T-cell (primary cell): ENCODE results near the gene ACTL6B. TPM values are rescaled to one million over a fixed set of nuclear protein-coding genes. Genes with fewer than 3 reads are reported as not detected.
A peak's percentile ranks its signal among the peaks of the same experiment; 100 is the strongest.

Experiments used
- ATAC-seq, 4 experiments: fragments of 200-7000 bp in 3 of 4; fragments of 150-1000 bp in 1 of 4; cut with Tn5 transposase; replicated peaks in 1 of 4; 1 replicate in 3 of 4; 2 replicates in 1 of 4; pipeline ENCODE4 v1.10.0; 2021; ENCODE audit warnings: moderate library complexity in 3 of 4, mild to moderate bottlenecking in 2 of 4, moderate number of reproducible peaks in 1 of 4
- CTCF ChIA-PET, 2 donors: fragments of 300-600 bp; sonication (Branson Sonifier 250); formaldehyde crosslinking; loops; one replicate each; lab custom pipeline; 2022; ENCODE audit warnings: antibody characterized with exemption in 2 of 2; lab: Charles Lee
- POLR2A ChIA-PET, 2 donors: fragments of 300-600 bp; sonication (Branson Sonifier 250); formaldehyde crosslinking; loops; one replicate each; lab custom pipeline; 2022; ENCODE audit warnings: antibody characterized with exemption in 2 of 2; lab: Charles Lee
- DNase-seq, 35 experiments: peaks; one replicate each; pipeline versions ENCODE4 v3.0.0 to v3.0.0-alpha.2; 2013 to 2023
- H3K27ac ChIP-seq: one replicate; pipeline ENCODE4 v1.5.1; 2013; ENCODE audit warnings: low read length
- H3K27me3 ChIP-seq, 2 experiments: replicated peaks in 1 of 2; 1 replicate in 1 of 2; 2 replicates in 1 of 2; pipeline versions ENCODE4 v1.6.1 to v1.7.0; 2013; ENCODE audit warnings: low read length in 1 of 2, mixed read lengths in 1 of 2; ENCODE audit not compliant: control insufficient read depth in 2 of 2, insufficient read depth in 2 of 2; ENCODE audit errors: extremely low read depth in 1 of 2
- H3K36me3 ChIP-seq, 2 donors: 1 replicate in 1 of 2; 2 replicates in 1 of 2; pipeline versions ENCODE4 v1.6.1 to v1.7.0; 2013; ENCODE audit warnings: low read length in 1 of 2; ENCODE audit not compliant: control insufficient read depth in 2 of 2, insufficient read depth in 1 of 2; ENCODE audit errors: extremely low read depth in 1 of 2
- H3K4me1 ChIP-seq, 2 experiments: 1 replicate in 1 of 2; 2 replicates in 1 of 2; pipeline versions ENCODE4 v1.6.1 to v1.7.0; 2013; ENCODE audit warnings: low read length in 2 of 2, mixed read lengths in 1 of 2; ENCODE audit not compliant: insufficient read depth in 2 of 2, control insufficient read depth in 1 of 2; ENCODE audit errors: extremely low read depth in 1 of 2
- H3K4me3 ChIP-seq, 2 donors: 1 replicate in 1 of 2; 2 replicates in 1 of 2; pipeline versions ENCODE4 v1.5.1 to v1.7.0; 2013; ENCODE audit warnings: mild to moderate bottlenecking in 2 of 2, low read length in 1 of 2, moderate library complexity in 1 of 2; ENCODE audit not compliant: control insufficient read depth in 1 of 2; ENCODE audit errors: extremely low read depth in 1 of 2
- H3K9me3 ChIP-seq: 2 replicates; pipeline ENCODE4 v1.7.0; 2013
- H3K27ac Mint-ChIP-seq, 2 donors: one replicate each; pipeline ENCODE4 v1.8.0; 2020 to 2021; ENCODE audit warnings: mild to moderate bottlenecking in 2 of 2, mixed read lengths in 2 of 2
- H3K27me3 Mint-ChIP-seq, 2 donors: one replicate each; pipeline ENCODE4 v1.8.0; 2021 to 2022; ENCODE audit warnings: mixed read lengths in 2 of 2
- H3K36me3 Mint-ChIP-seq: one replicate; pipeline ENCODE4 v1.8.0; 2021; ENCODE audit warnings: mixed read lengths
- H3K4me1 Mint-ChIP-seq, 3 donors: one replicate each; pipeline ENCODE4 v1.8.0; 2020 to 2022; ENCODE audit warnings: mixed read lengths in 3 of 3, mild to moderate bottlenecking in 1 of 3
- H3K4me3 Mint-ChIP-seq, 3 donors: one replicate each; pipeline ENCODE4 v1.8.0; 2020 to 2022; ENCODE audit warnings: mild to moderate bottlenecking in 3 of 3, mixed read lengths in 3 of 3, moderate library complexity in 3 of 3
- H3K9me3 Mint-ChIP-seq, 3 donors: one replicate each; pipeline ENCODE4 v1.8.0; 2020 to 2022; ENCODE audit warnings: mixed read lengths in 3 of 3
- WGBS: methylation state at CpG from one replicate; pipeline ENCODE4 v1.1.5; 2013; ENCODE audit warnings: missing lambda C conversion rate; ENCODE audit not compliant: insufficient coverage; 5-methylcytosine and 5-hydroxymethylcytosine counted together
- total RNA-seq, 35 experiments: library from RNA in 6 of 35; stranded (reverse) in 6 of 35; fragments of 120-200 nt in 1 of 35; gene quantifications; one replicate each; pipeline versions ENCODE4 v1.2.1 to v1.2.4 and lab custom pipeline; 2013 to 2026

ACTL6B gene
- total RNA-seq, 5 donors from 2014 or later (not counting 1 experiment from before 2014, with no cell fraction given) = not detected

DNA sequence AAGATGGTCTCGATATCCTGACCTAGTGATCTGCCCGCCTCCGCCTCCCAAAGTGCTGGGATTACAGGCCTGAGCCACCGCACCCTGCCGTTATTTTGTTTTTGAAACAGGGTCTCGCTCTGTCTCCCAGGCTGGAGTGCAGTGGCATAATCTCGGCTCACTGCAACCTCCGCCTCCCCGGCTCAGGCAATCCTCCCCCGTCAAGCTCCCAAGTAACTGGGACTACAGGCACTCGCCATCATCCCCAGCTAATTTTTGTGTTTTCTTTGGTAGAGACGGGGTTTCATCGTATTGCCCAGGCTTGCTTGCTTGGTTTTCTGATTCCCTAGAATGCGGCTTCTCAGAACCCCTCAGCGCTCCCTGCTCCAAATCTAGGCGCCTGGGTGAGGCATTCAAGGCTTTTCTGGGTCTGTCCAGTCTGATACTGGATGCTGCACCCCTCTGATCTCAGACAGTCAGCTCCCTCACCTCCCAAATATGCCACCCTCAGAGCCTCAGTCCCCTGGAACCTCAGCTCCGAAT, 16.2 kb downstream of the ACTL6B start:
- ChIA-PET CTCF (no interaction called here), POLR2A (no interaction called here)
- Histone ChIP-seq H3K4me1 (peaks cover 0 to 2% of the 10 kb centered on the region in 2 experiments), H3K27ac (no peak overlapping the region), H3K27me3 (peaks cover 0 to 25% of the 10 kb centered on the region in 2 experiments), H3K36me3 (no peaks in the 10 kb centered on the region), H3K9me3 (no peaks in the 10 kb centered on the region), H3K4me3 (no peak overlapping the region)
- no peaks in the 10 kb centered on the region for H3K9me3 Mint-ChIP-seq
- 92% methylated on average over 14 of the region's 17 CpGs for WGBS
- peaks cover 3% of the 10 kb centered on the region for H3K36me3 Mint-ChIP-seq
- peaks cover 0 to 3% (median 0%) of the 10 kb centered on the region in 3 donors for H3K4me1 Mint-ChIP-seq
- no peak overlapping the region for H3K4me3 Mint-ChIP-seq
- DNase-seq (no peak), ATAC-seq (no peak)
- H3K27ac Mint-ChIP-seq = no peak overlapping the region
- H3K27me3 Mint-ChIP-seq = peaks cover 0 to 3% of the 10 kb centered on the region in 2 donors

DNA sequence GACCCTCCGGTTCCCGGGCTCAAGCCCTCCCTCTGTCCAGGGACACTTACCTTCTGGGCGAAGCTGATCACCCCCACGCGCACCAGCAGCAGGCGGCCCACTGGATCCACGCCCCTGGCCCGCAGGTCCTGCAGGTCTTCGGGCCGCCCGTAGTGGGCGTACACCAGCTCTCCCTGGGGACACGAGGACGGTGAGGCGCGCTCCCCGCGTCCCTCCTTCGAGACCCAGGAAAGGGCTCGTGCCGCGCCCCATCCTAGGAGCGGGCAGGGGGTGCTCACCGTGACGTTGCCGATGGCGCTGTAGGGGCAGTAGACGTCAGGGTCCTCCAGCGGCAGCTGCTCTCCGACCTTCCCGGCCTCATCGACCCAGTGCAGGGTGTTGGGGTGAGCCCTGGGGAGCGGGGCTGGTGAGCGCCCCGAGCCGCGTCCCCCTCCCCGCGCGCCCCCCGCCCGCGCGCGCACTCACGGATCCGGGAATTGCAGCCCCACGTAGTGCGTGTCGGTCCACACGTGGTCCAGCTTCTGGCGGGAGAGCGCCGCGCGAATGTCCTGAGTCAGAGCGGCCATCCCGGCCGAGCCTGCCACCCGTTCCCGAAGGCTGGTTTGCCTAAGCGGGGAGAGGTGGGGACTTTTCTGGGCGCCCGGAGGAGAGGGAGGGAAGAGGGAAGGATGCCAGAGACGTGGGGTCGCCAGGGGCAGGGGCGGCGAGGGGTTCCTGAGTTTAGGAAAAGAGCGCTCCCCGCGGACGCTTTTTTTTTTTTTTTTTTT, 23.1 kb downstream of the ACTL6B start:
- Histone ChIP-seq H3K27ac (no peak overlapping the region), H3K36me3 (no peaks in the 10 kb centered on the region)
- WGBS = 3% methylated on average over 69 of the region's 72 CpGs

DNA sequence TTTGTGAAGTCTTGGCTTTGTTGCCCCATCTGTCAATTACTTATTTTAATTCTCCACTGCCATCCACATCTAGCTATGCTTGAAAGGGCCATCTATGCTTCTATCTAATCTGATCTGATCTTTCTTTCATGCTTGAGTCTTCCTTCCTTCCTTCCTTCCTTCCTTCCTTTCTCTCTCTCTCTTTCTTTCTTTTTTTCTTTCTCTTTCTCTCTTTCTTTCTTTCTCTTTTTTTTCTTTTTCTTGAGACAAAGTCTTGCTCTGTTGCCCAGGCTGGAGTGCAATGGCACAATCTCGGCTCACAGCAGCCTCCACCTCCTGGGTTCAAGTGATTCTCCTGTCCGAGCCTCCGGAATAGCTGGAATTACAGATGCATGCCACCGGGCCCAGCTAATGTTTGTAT, 26.2 kb downstream of the ACTL6B start:
- ATAC-seq = no peak
- Mint-ChIP-seq H3K4me1 (peaks cover 38 to 54% (median 48%) of the 10 kb centered on the region in 3 donors), H3K27me3 (no peaks in the 10 kb centered on the region), H3K4me3 (no peak overlapping the region), H3K27ac (peak overlapping the region; percentile 11 to 28), H3K9me3 (no peaks in the 10 kb centered on the region), H3K36me3 (no peaks in the 10 kb centered on the region)
- WGBS = 90% methylated on average over 2 of the region's 4 CpGs
- Histone ChIP-seq H3K9me3 (no peaks in the 10 kb centered on the region), H3K4me3 (no peak overlapping the region), H3K27me3 (peaks cover 0 to 20% of the 10 kb centered on the region in 2 experiments), H3K36me3 (no peaks in the 10 kb centered on the region), H3K27ac (no peak overlapping the region), H3K4me1 (peaks cover 5 to 53% of the 10 kb centered on the region in 2 experiments)
- no peak for DNase-seq
- POLR2A ChIA-PET = interaction anchor here in 1 of 2 donors (0.5 kb wide), 1 partner anchor 150 kb away, joined by 5 read pairs; no protein-coding TSS in a partner anchor
- CTCF ChIA-PET = interaction anchor here (0.6 to 1.6 kb wide), 3 partner anchors 10 to 61 kb away, joined by 3 to 4 read pairs (median 3); no protein-coding TSS in a partner anchor

More for the DNA sequence above, 23.1 kb downstream of the ACTL6B start:
- Histone ChIP-seq H3K27me3 (peaks cover 0 to 25% of the 10 kb centered on the region in 2 experiments), H3K4me3 (peak overlapping the region; percentile 65 to 66), H3K4me1 (peaks cover 0 to 29% of the 10 kb centered on the region in 2 experiments), H3K9me3 (no peaks in the 10 kb centered on the region)
- ChIA-PET CTCF (interaction anchor here (0.6 to 1.2 kb wide), 11 partner anchors 15 to 988 kb away, joined by 3 to 9 read pairs (median 4); partner anchors contain the start of genes MOSPD3 (in 2 of the 2), FBXO24 (in 1 of the 2), GNB2 (in 1 of the 2) and LRCH4 (in 1 of the 2)), POLR2A (interaction anchor here in 1 of 2 donors (0.6 kb wide), 1 partner anchor 20 kb away, joined by 3 read pairs; no protein-coding TSS in a partner anchor)
- Mint-ChIP-seq H3K4me1 (peaks cover 19 to 34% (median 28%) of the 10 kb centered on the region in 3 donors), H3K36me3 (peaks cover 3% of the 10 kb centered on the region), H3K4me3 (peak overlapping the region; percentile 77 to 82 (median 80)), H3K27ac (peak overlapping the region; percentile 74 to 84), H3K27me3 (no peaks in the 10 kb centered on the region), H3K9me3 (no peaks in the 10 kb centered on the region)
- ATAC-seq = peak; percentile 72 to 80 (median 76)
- peak in 26 of 35 experiments; percentile 16 to 72 (median 42) for DNase-seq

DNA sequence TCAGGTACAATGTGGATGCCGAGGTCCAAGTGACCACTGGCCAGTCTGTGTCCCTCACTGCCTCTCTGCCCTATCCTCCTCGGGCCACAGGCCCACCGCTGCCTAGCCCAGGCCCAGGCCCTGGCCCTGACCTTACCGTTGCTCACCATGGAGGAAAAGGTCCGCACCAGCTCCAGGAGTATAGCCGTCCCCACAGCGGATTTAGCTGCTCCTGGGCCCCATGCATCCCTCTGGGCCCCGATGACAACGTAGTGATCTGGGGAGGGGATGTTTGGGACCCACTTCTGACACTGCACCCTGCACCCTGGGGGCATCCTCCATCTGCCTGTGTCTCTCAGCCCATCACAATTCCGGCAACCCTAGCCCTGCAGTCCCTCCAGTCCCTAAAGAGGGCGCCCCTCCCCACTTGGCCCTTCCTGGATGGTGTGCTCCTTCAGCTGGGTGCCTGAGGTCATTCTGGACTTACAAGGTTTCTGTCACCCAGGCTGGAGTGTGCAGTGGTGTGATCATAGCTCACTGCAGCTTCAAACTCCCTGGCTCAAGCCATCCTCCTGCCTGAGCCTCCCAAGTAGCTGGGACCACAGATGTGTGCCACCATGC, 27.0 kb downstream of the ACTL6B start:
- Mint-ChIP-seq H3K27ac (peak overlapping the region; percentile 48 to 69), H3K36me3 (no peaks in the 10 kb centered on the region), H3K4me3 (no peak overlapping the region), H3K4me1 (peaks cover 39 to 57% (median 50%) of the 10 kb centered on the region in 3 donors), H3K9me3 (no peaks in the 10 kb centered on the region), H3K27me3 (no peaks in the 10 kb centered on the region)
- peaks cover 5 to 52% of the 10 kb centered on the region in 2 experiments for H3K4me1 ChIP-seq
- POLR2A ChIA-PET = no interaction called here
- DNase-seq (peak in 3 of 35 experiments; percentile 16 to 38 (median 20)), ATAC-seq (no peak)
- H3K27ac ChIP-seq = no peak overlapping the region
- no peaks in the 10 kb centered on the region for H3K36me3 ChIP-seq
- 95% methylated on average over 9 of the region's 11 CpGs for WGBS
- no peaks in the 10 kb centered on the region for H3K9me3 ChIP-seq
- no peak overlapping the region for H3K4me3 ChIP-seq
- peaks cover 0 to 20% of the 10 kb centered on the region in 2 experiments for H3K27me3 ChIP-seq
- CTCF ChIA-PET = interaction anchor here in 1 of 2 donors (1.6 kb wide), 1 partner anchor 62 kb away, joined by 4 read pairs; no protein-coding TSS in a partner anchor

DNA sequence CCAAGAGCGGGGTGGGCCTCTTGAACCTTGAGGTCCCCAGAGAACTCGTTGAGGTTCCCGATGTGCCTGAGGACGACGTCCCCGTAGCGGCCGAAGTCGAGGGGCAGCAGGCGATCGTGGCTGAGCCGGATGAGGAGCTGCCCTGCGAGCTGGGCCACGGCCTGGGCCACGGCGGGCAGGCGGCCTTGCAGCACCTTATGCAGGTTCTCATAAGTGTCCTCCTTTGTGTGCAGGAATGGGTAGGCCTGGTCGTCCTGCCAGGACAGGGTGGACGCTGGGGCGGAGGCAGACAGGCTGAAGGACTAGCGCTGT, 29.1 kb downstream of the ACTL6B start:
- ChIA-PET CTCF (interaction anchor here (1.1 to 1.5 kb wide), 3 partner anchors 14 to 15 kb away, joined by 3 to 7 read pairs (median 6); partner anchors contain the start of gene MOSPD3 (in 2 of the 2)), POLR2A (interaction anchor here in 1 of 2 donors (0.5 kb wide), 1 partner anchor 83 kb away, joined by 3 read pairs; no protein-coding TSS in a partner anchor)
- Mint-ChIP-seq H3K9me3 (no peaks in the 10 kb centered on the region), H3K4me3 (peak overlapping the region in 1 of 3 donors; percentile 69), H3K27ac (peak overlapping the region in 1 of 2 donors; percentile 28), H3K4me1 (peaks cover 38 to 52% (median 43%) of the 10 kb centered on the region in 3 donors), H3K36me3 (no peaks in the 10 kb centered on the region), H3K27me3 (no peaks in the 10 kb centered on the region)
- peaks cover 5 to 33% of the 10 kb centered on the region in 2 experiments for H3K4me1 ChIP-seq
- no peak for DNase-seq
- H3K27ac ChIP-seq = peak overlapping the region; percentile 80
- H3K4me3 ChIP-seq = peak overlapping the region in 1 of 2 donors; percentile 49
- ATAC-seq = no peak
- WGBS = 96% methylated on average over 20 of the region's 21 CpGs
- peaks cover 0 to 4% of the 10 kb centered on the region in 2 experiments for H3K27me3 ChIP-seq
- no peaks in the 10 kb centered on the region for H3K9me3 ChIP-seq
- H3K36me3 ChIP-seq = no peaks in the 10 kb centered on the region
